WERI-Rb-1 (cell line): ENCODE measurements around the gene B4GALNT4.
"Not testable (repeated sequence)": the region's sequence is repeated elsewhere in the genome, so short reads cannot be mapped to it uniquely, and the experiment has no call there.

Source experiments
- DNase-seq: peaks from one replicate; pipeline ENCODE4 v3.0.0-alpha.2; 2020
- H3K27ac ChIP-seq: fragments of 250-450 bp; sonication (Bioruptor Pico); 2 replicates; pipeline ENCODE4 v1.5.1; 2020; ENCODE audit warnings: mild to moderate bottlenecking, moderate library complexity
- H3K27me3 ChIP-seq: fragments of 250-450 bp; sonication (Bioruptor Pico); 2 replicates; pipeline ENCODE4 v1.5.1; 2021; ENCODE audit warnings: mild to moderate bottlenecking, low read depth, moderate library complexity; ENCODE audit not compliant: insufficient read depth, severe bottlenecking
- H3K36me3 ChIP-seq: fragments of 250-450 bp; sonication (Bioruptor Pico); 2 replicates; pipeline ENCODE4 v1.5.1; 2020; ENCODE audit warnings: mild to moderate bottlenecking, moderate library complexity
- H3K4me3 ChIP-seq: 2 replicates; pipeline ENCODE4 v1.5.1; 2011; ENCODE audit warnings: low read depth, mild to moderate bottlenecking, control low read depth, low read length
- H3K9me3 ChIP-seq: fragments of 250-450 bp; sonication (Bioruptor Pico); 2 replicates; pipeline ENCODE4 v1.5.1; 2021; ENCODE audit warnings: mild to moderate bottlenecking, moderate library complexity; ENCODE audit not compliant: severe bottlenecking
- TF ChIP-seq, protein P1 (sequence below): IDR thresholded peaks from 2 replicates; pipeline ENCODE4 v1.5.1; 2011; ENCODE audit warnings: low read depth, mild to moderate bottlenecking, control low read depth, inconsistent platforms, low read length

Gene B4GALNT4

DNA sequence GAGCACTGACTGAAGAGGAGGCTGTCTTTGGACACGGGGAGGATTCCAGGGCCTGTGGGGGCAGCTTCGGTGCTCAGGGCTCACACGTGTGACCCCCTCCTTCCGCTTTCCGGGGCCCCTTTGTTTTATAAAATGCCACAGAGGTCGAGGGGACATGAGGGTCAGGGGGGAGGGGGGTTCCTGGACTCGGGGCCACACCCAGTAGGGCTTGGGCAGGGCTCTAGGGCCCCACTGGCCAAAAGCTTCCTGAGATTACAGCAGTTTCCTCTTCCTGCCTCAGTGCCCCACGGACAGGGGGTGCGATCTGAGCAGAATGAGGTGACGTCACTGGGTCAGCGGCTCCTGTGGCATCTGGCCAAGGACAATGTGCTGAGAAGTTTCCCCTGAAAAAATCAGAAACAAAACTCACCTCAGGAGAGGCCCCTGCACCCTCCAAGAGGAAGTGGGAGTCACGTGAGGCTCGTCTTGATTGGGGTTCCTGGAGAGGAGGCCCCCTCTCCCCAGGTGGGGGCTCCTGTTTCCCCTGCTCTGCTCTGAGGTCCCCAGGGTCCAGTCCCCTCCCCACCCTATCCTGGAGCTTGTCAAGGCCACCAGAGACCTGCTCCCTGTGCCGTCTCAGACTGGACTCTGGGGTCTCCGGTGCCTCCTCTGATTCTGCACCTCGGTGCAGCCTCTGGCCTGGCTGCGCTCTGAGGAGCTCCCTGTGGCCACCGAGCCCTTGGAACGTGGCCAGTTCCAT is 42.3 kb upstream of the B4GALNT4 start:
- no peak overlapping the region for H3K27ac ChIP-seq
- no peak overlapping the region for H3K4me3 ChIP-seq
- no peaks in the 10 kb centered on the region for H3K9me3 ChIP-seq

DNA sequence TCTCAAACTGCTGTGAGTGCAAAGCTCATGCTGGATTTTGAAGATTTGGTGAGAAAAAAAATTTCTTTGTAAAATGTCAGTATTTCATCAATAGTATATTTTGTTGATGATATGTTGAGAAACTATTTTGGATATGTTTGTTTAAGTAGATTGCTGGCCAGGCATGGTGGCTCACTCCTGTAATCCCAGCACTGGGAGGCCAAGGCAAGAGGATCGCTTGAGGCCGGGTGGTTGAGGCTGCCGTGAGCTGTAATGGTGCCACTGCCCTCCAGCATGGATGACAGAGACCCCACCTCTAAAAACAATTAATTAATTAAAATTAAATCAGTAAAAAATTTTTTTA is 41.7 kb upstream of the B4GALNT4 start:
- TF ChIP-seq, protein P1, sequence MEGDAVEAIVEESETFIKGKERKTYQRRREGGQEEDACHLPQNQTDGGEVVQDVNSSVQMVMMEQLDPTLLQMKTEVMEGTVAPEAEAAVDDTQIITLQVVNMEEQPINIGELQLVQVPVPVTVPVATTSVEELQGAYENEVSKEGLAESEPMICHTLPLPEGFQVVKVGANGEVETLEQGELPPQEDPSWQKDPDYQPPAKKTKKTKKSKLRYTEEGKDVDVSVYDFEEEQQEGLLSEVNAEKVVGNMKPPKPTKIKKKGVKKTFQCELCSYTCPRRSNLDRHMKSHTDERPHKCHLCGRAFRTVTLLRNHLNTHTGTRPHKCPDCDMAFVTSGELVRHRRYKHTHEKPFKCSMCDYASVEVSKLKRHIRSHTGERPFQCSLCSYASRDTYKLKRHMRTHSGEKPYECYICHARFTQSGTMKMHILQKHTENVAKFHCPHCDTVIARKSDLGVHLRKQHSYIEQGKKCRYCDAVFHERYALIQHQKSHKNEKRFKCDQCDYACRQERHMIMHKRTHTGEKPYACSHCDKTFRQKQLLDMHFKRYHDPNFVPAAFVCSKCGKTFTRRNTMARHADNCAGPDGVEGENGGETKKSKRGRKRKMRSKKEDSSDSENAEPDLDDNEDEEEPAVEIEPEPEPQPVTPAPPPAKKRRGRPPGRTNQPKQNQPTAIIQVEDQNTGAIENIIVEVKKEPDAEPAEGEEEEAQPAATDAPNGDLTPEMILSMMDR = no peak
- Histone ChIP-seq H3K27me3 (no peaks in the 10 kb centered on the region), H3K36me3 (no peaks in the 10 kb centered on the region), H3K27ac (no peak overlapping the region), H3K4me3 (no peak overlapping the region), H3K9me3 (no peaks in the 10 kb centered on the region)
- no peak for DNase-seq

More for the DNA sequence above, 42.3 kb upstream of the B4GALNT4 start:
- TF ChIP-seq, protein P1 = no peak
- Histone ChIP-seq H3K27me3 (no peaks in the 10 kb centered on the region), H3K36me3 (no peaks in the 10 kb centered on the region)
- DNase-seq = no peak

DNA sequence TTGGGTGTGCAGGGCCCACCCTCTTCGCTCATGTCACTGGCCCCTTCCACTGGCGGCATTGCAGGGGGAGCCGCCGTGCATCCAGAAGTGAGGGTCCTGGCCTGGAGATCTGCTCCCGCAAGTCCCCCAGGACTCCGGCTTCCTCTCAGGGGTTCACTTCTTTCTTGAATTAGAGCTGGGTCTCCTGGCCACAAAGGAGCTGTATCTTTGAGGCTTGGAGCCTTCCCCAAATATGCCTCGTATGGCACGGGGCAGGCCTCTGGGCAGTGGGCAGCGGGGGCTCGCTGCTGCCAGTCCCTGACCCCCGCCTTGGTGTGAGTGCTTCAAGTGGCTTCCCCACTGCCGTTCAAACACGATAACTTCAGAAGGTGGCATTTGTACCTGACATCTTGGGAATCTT is 41.3 kb upstream of the B4GALNT4 start:
- Histone ChIP-seq H3K4me3 (no peak overlapping the region), H3K9me3 (no peaks in the 10 kb centered on the region), H3K27me3 (no peaks in the 10 kb centered on the region), H3K36me3 (no peaks in the 10 kb centered on the region), H3K27ac (no peak overlapping the region)
- DNase-seq = no peak
- TF ChIP-seq, protein P1 = no peak

DNA sequence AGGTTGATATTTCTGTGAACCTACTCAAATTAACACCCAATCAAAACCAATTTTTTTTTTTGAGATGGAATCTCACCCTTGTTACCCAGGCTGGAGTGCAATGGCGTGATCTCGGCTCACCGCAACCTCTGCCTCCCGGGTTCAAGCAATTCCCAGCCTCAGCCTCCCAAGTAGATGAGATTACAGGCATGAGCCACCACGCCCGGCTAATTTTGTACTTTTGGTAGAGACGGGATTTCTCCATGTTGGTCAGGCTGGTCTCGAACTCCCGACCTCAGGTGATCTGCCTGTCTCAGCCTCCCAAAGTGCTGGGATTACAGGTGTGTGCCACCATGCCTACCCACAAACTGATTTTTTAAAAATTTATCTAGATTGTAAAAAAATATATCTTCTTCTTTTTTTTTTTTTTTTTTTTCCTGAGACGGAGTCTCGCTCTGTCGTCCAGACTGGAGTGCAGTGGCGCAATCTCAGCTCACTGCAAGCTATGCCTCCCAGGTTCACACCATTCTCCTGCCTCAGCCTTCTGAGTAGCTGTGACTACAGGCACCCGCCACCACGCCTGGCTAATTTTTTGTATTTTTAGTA is 40.7 kb upstream of the B4GALNT4 start:
- not testable (repeated sequence) for DNase-seq, H3K27ac ChIP-seq, H3K27me3 ChIP-seq, H3K36me3 ChIP-seq, H3K4me3 ChIP-seq, H3K9me3 ChIP-seq

DNA sequence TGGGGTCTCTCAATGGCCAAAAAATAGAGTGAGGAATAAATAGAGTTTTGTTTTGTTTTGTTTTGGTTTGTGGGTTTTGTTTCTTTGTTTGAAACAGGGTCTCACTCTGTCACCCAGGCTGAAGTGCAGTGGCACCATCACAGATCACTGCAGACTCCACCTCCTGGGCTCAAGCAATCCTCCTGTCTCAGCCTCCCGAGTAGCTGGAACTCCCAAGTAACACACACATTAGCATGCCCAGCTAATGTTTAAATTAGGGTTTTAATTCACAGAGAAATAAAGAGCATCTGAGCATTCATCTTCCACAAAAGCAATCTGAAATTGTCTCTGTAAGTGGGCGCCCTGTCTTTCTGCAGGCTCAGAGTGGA is 39.4 kb upstream of the B4GALNT4 start:
- Histone ChIP-seq H3K27ac (no peak overlapping the region), H3K36me3 (no peaks in the 10 kb centered on the region), H3K9me3 (no peaks in the 10 kb centered on the region), H3K27me3 (no peaks in the 10 kb centered on the region), H3K4me3 (no peak overlapping the region)
- TF ChIP-seq, protein P1 = no peak
- DNase-seq = no peak

DNA sequence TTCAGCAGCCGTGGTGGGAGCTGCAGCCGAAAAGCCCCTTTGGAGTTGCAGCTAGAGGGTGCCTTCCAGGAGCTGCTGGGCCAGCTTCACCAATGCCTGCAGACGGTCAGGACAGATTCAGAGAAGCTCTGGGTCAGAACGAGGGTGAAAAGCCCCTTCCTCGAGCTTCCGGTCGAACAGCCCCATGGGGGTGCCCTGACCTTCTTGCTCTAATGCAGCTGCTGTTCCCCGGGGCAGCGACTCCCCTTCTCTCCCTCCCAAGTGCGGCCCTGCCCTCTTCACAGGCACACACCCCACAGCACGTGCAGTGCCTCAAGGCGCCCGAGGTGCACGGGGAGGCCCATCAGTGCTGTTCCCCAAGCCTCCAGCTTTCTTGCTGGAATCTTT is 39.0 kb upstream of the B4GALNT4 start:
- no peak for DNase-seq
- Histone ChIP-seq H3K27me3 (no peaks in the 10 kb centered on the region), H3K4me3 (no peak overlapping the region), H3K27ac (no peak overlapping the region), H3K9me3 (no peaks in the 10 kb centered on the region), H3K36me3 (no peaks in the 10 kb centered on the region)
- TF ChIP-seq, protein P1 = no peak
